CD4-positive, alpha-beta T cell treated with Interleukin-12 subunit alpha and Interleukin-12 subunit beta, for 1 hour (primary cell): Measurements from ENCODE around the gene NEUROG1.

ENCODE experiments used
- DNase-seq: peaks from one replicate; pipeline ENCODE4 v3.0.0-alpha.2; 2020

Gene NEUROG1

DNA sequence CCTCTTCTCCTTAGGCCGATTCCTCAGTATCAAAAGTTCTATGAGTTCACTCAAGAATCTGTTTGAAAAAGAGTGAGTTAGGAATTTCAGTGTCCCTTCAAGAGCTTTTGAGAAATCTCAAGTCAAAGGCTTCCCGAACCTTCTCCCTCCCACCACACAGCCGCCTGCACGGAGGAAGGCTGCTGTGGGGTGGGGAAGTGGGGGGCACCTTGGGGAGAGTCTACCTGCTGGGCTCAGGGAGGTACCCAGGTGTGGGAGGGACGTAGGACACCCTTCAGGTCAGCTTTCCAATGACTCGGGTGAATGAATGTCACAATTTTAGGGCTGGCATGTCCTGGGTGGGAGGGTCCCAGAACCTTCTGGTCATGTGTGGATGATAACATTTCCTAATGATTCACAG is 25.5 kb upstream of the NEUROG1 start:
- no peak for DNase-seq

DNA sequence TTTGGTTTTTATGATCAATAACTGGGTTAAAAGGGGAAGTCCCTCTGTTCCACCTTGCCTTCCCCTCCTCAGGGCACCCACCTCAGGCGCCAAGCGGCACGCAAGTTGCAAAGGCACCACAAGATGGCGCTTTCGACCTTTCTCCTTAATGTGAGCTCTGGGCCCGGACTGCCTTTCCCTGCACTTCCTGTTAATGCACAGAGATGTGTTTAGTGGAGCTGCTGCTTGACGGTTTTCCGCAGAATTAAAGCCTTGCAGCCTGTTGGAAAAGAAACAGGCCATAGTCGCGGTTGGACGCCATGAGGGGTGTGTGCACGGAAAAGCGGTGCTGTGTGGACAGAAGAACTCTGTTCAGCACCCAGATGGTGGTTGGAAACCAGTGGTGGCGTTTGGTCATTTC is 25.1 kb upstream of the NEUROG1 start:
- peak; percentile 56 for DNase-seq

DNA sequence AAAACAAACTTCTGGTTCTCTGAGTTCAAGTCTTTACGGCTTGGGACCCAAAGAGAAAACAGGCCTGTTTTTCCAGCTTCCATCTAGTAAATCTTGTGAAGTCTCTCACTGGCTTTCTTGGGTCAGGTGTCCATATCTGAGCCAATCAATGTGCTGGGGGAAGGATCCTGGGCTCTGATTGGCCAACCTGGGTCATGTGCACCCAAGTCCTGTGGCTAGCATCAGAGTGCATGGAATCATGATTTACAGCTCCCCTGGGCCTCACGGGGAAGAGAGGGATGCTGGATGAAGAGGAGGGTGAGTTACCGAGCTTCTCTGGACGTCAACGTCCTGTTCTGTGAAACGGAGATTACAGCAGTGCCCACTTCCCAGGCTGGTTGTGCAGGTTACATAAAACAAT is 23.6 kb upstream of the NEUROG1 start:
- no peak for DNase-seq

DNA sequence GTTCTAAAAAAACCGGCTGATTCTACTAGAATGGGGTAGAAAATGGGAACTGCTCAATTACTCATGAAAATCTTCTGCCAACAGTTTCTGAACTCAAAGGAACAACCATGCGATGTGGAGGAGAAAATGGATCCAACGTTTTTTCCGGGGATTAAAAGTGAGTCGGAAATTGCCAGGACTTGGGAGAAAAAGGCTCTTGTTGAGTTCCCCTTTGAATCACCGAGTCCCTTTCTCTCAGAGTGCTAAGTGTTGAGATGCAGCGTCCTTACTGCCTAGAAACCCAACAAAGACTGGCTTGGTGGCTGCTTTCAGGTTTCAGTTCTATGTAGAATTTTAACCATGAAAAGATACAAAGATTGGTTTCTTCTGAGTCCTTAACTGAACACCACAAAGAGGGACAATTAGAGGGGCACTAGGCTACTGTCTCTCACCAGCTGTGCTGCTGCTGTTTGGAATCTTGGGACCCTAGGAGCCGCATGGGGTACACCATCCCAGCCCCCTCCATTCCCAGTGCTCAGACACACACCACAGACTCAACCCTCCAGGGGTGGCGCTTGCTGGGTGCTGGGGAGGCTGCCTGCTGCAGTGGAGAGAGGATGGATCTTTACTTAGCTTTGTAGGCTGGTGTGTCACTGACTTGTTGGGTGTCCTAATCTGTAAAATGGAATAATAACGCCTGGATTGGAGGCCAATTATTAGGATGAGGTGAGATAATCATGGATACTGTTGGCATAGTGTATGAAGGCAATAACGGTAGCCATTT is 21.5 kb upstream of the NEUROG1 start:
- no peak for DNase-seq

DNA sequence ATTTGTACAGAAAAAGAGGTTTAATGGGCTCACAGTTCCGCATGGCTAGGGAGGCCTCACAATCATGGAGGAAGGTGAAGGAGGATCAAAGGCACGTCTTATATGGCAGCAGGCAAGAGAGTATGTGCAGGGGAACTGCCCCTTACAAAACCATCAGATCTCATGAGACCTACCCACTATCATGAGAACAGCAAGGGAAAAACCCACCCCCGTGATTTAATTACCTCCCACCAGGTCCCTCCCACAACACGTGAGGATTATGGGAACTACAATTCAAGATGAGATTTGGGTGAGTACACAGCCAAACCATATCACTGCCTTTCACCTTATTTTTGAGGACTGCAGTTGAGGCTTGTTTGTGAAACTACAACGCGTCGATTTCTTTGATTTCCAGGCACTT is 20.9 kb upstream of the NEUROG1 start:
- DNase-seq = no peak

DNA sequence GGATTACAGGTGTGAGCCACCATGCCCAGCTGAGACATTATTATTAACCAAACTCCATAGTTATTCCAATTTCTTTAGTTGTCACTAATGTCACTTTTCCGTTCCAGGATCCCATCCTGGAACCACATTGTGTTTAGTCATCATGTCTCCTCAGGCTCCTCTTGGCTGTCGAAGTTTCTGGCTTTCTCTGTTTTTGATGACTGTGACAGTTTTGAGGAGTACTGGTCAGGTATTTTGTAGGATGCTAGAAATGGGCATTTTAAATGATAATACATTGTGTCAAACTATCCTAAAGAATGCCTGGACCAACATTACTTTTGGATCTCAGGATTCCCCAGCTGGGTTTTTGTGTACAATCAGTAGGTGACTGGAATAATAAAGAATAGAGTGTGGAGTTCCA is 19.8 kb upstream of the NEUROG1 start:
- DNase-seq = no peak

DNA sequence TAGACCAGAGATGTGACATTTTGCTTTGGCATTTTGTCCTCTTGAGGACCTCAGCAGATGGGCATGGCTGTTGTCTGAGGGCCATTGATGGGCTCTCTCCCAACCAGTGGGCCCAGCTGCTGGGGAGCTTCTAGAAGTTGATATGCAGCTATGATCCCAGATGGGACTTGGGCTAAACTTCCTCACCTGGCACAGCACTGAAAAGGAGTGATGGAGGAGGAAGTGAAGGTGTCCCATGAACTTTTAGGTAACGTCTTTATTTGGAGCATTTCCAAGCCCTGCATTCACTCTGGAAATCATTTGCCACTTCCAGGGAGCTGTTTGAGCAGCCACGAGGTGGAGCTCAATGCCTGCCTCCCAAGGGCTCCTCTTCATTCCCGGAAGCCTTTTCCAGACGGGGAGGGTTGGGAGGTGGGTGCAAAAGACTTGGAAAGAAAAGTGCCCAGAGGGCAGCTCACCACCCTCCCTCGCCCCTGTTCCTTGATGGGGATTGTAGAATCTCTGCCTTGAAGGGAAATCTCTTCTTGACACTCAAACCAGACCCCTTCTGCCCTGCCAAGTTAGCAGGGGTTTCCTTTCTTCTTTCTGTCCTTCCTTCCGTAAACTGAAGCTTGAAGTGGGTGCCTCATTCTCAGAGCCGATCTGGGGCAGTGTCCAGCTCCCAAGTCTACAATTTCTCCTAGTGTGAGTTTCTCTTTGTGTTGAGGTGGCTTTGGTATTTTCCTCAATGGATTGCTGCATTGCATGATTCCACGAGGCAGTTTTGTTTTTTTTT is 18.1 kb upstream of the NEUROG1 start:
- DNase-seq = no peak

DNA sequence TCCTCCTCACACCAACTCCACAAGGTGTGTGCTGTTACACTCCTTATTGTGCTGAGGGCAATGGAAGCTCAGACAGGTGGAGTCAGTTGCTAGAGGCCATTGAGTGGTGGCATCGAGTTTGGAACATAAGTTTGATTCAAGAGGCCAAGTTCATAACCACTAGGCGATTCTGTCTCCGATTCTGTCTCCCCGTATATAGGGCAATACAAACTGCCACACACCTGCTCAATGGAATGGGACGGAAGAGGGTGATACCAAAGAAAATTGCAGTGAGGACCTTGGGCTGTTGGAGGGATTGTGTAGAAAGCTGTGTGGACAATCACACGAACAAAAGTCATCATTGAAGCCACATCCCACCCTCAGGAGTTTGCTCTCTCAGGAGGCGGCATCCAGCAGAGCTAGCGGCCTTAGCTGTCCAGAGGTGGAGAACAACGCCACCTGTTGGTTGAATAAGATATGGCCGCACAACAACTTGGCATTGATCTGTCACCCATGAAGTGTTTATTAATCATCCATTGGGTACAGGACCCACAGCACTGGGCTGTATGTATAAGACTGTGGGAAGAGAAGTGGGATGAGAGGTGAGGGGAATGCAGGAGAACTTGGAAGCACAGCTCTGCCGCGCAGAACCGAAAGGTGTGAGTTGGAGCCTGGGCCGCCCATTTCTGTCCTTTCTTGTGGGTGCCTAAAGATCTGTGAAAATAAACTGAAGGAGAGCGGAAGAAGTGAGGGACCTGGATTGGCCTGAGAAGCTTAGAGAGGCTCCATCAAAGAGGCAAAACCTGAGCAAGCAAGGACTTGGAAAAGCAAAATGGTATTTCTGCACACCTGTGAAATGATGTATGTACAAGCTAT is 16.1 kb upstream of the NEUROG1 start:
- DNase-seq = peak; percentile 56

DNA sequence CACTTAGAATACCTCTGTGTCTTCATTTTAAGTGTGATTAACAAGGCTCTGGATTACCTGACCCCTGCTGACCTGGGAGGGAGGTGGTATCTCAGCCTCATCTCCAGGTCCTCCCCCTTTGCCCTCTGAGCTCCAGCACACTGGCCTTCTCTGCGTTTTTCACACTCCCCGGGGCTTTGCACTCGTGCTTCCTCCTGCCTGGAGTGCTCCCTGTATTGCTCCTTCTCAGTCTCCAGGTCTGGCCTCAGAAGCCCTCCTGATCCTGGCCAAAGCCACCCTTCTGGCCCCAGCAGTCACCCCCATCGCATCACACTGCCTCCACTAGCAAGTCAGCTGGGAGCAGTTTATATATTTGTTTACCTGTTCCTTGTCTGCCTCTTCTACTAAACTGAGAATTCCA is 13.6 kb upstream of the NEUROG1 start:
- DNase-seq = no peak

DNA sequence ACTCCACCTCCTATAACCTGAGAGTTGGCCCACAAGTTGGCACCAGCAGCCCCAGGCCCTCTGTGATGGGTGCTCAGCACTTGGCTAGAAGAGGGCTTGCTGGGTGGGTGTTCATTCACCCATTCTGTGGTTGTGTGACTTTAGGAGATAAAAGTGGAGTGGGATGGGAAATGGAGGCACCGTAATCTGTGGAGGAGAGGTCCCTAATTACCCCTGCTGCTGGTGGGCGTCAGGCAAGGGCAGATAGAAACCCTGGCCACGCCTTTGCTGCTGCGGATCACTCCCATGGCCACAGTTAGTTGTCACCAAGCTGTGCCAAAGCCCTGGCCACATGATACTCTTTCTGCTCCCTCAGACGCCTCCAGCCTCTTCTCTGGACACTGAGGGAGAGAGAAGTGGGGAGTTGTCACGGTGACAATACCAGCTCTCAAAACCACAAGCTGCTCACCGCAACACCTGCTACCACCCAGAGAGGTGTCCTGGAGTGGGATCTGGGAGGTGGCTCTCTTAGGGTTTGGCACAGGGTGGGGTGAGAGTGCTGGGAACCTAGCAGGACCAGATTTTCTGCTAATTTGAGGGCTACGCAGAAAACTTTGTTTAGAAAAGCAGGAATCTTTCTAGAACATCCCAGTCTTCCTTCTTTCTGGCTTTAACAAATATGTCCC is 12.0 kb upstream of the NEUROG1 start:
- no peak for DNase-seq

DNA sequence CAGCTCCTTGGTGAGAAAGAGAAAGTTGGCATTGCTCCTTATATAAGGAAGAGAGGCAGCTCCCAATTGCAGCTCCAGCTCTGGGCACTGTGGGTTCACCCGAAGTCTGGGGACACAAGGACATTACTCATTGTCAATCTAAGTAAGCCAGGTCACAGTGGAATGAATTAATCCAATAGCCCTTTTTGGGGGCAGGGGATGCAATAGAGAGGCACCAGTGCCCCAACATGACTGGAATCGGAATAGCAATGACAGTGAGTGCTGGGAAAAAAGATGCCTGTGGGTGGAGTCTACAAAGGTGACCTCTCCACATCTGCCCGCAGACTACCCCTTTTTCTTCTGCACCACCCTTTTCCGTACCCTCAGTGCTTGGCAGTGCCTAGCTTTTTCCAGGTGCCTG is 11.1 kb upstream of the NEUROG1 start:
- no peak for DNase-seq

DNA sequence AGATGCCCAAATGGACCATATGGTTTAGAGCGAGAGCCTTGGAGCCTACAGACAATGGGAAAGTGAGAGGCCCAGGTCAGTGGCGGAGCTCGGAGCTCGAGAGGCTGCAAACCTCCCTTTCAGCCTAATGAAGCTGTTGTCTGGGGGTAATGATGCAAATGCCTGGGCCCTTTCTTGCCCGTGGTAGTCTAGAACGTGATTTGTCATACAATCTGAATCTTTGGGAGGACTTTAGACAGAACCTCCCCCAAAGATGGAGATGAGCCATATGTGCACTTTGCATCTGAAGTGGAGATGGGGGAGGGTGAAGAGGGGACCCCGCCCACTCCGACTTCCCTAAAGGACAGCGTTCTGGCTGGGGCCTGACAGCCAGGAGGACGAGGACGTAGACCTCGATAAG is 10.3 kb upstream of the NEUROG1 start:
- DNase-seq = no peak

DNA sequence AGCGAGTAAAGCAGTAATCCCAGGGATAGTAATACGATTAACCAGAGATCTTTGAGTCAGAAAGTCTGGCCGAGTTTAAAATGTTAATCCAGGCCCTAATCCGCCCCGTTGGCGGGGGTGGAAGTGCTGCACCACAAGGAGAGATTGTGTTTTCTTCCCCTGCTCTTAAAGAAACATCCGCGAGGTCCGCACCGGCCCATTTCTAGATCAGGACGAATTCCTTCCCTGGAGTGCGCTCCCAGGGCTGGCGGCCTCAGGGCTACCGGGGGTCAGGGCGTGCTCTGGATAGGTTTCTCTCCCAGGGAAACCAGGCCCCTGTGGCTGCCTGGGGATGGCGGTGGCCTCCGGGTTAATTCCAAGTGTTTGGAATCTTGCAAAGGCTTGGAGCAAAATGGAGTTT is 9.3 kb upstream of the NEUROG1 start:
- DNase-seq = no peak

DNA sequence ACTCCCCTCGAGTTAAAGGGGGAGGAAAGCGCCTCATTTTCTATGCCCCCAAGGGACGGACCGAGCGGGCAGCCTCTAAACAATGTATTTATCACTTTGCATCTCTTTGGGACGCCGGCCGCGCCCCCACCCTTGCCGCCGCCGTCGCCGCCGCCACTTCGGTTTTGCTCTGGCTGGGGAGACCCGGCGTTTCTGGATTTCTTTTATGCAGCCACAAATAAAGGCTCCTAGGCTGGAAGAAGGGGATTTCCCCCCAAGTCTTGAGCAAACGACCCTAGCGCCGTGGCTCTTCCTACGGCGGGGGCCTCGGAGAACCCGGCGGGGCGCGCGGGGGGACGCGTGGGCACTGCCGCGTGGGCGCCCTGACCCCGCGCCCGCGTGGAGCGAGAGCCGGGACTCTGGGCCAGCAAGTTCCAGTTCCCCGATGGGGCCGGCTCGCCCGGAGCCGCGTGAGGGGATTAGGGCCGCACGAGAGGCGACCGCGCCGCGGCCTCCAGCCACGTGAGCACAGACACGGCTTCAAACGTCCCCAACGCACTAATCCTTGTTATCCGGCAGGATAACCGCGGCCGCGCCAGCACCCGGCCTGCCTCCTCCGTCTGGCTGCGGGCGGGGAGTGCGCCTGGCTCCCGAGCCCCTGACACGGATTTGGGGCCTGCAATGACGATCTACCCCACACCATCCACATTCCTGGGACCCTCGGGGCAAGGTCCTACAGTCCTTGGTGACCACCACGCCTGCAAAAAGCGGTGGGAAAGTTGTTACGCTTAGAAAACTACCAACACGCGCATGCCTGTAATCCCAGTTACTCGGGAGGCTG is 7.9 kb upstream of the NEUROG1 start:
- DNase-seq = peak; percentile 2

DNA sequence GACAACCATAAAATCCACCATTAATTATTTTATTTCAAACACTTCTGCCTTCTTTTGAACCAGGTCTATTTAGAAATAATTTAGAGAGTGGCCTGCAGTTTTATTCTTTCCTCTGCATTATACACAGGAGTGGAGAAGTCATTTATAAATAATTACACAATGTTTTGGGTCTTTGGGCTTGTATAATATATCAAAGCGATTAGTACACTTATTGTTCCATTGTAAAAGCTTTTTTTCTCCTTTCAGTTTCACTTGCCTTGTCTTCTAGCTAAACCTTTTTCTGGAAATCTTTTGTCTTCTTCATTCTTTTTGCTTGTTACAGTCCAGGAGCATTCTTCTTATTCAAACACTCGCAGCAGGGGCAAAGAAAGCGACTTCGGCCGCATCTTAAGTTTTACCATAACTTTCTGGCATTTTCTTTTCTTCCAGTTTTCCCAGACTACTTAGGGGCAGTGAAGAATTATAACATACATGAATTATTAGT is 7.3 kb upstream of the NEUROG1 start:
- DNase-seq = no peak

DNA sequence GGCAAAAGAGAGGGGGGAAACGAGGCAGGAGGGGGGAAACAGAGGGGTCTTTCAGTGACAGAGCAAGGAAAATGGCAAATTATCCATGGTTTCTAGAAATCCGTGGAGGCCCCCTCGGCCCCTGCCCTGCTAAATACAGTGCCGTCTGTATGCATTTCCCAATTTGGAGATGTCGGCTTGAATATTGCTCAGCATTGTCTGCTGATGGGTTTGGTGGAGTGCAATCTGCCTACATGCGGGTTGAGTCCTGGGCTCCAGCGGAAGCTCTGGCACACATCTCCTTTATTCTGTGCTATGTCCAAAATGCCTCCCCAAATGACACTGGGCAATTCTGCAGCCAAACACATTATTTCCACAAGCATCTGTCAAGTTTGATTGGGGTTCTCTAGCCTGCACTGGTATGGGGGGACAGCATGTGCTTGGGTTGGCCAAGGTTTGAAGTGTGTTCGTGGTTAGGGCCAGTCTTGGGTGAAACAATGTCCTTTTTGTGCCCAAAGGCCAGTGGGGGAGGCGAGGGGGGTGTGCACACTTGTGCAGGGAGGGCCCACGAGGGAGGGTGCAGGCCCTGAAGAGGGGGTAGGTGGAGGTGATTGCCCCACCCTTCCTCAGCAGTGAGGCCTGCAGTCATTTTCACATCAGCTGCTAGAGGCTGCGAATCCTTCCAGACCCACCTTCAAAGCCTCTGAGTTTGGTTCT is 6.2 kb upstream of the NEUROG1 start:
- DNase-seq = no peak

DNA sequence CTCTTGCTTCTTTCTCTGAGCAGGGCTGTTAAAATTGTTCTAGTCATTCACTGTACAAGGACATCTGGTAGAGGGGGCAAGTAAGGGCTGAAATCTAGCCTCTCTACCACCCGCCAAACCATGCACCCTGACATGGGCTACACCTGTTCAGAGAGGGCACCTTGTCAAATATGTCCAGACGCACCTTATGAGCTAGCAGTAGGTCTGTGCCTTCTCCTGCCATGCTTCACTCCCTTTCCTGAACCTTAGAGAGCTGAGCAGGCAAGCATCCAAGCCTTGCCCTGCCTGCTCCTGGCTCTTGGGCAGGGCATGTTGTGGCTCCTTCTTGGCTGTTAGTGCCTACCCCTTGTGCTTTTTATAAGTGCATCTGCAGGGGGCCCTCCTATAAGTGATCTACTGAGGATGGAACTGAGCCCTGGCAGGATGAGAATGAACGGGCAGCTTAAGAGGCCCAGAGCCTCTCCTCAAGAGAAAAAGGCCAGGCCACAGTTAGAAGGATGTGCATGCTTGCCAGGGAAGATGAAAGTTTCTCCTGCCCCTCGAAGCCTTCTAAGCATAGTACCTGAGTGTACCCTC is 3.8 kb upstream of the NEUROG1 start:
- DNase-seq = no peak

DNA sequence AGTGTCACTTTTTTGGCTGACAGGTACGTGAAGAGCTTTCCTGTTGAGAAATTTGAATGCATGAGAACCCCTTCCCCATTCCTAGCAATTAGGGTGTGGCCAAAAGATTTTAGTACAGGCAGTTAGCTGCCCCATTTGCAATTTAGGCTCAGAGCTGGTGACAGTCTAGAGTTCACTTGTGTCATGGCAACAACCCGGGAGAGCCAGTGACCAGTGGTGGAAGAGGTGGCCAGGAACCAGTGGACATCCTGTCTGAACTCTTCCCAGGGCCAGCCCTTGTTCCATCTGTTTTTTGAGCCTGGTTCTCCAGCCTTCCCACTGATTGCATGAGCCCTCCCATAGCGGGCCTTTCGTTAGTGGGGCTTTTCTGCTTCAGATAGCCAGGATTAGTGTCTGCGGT is 2.5 kb upstream of the NEUROG1 start:
- no peak for DNase-seq

DNA sequence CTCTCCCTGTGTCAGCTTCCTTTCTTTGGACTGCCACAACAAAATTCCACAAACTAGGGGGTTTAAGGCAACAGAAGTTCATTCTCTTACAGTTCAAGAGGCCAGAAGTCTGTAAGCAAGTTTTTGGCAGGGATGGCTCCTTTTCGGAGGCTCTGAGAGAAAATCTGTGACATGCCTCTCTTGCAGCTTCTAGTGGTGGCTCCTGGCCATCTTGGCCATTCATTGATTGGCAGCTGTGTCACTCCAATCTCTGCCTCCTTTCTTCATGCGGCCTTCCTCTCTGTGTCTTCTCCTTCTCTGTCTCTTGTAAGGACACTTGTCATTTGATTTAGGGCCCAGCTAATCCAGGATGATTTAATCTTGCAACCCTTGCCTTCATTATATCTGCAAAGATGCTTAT is 2.0 kb upstream of the NEUROG1 start:
- no peak for DNase-seq

DNA sequence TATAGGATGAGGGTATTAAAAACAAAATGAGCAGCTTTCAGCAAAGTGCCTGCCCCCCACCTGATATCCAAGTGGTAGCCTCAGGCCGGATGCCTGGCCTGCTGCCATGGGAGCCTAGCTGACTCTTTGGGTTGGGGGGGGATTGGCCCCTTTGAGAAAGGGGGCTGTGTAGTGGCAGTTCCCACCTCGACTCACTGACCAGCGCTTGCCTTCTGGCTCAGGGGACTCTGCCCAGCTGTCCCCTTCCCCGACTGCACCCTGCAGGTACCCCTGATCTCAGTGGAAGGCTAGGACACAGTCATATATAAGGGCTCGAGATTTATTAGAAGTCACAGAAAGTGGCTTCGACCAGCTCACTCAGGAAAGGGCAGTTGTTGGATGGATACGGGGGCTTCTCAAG is 1.5 kb upstream of the NEUROG1 start:
- DNase-seq = no peak

DNA sequence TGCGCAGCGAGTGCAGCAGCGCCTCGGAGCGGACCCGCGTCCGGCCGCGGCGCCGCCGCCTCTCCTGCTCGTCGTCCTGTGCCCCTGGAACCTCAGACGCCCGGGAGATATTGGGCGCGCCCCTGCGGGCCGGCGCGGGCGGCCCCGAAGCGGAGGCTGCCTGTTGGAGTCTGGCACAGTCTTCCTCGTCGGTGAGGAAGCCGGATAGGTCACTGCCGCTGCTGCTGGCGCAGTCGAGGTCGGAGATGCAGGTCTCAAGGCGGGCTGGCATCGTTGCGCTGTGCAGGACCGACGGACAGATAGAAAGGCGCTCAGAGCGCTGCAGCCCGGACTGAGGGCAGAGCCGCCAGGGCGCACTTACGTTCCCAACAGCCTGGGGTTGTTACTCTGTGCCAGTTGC is 344 bp downstream of the NEUROG1 start:
- DNase-seq = no peak
